ENCODE data around the gene HBG2.
"Not testable (repeated sequence)": the region's sequence is repeated elsewhere in the genome, so short reads cannot be mapped to it uniquely, and the experiment has no call there.

HBG2 gene

GRCh38 chr11:5280582-5281102, 26.1 kb upstream of the HBG2 start:
- no peak for DNase-seq

DNA sequence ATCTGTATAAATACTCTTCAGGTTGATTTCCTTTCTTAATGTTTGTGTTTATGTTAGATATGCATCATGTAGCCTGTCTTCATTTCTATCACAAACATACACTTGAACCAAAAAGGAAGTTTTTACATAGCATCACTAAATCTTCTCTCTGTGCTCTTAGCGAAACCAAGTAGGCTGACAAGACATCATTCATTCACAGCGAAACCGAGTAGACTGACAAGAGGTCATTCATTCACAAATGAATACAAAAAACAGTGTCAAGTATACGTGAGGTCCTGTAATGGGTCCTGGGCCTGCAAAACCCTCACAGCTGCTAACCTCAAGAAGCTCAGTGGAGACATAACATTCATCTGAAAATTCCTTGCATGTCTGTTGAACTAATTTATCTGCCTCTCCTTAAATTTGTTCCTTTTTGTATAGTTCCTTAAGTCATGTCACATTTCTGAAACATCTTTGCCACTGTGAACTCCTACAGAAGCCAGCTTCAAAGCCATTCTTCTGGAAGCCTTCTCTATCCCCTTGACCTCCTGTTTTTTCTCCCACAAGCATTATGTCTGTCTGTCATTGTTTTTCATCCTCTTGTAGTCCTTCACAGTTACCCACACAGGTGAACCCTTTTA, 25.0 kb upstream of the HBG2 start:
- no peak for DNase-seq

- DNase-seq = no peak
Observed at GRCh38 chr11:5277807-5278382, 23.3 kb upstream of the HBG2 start.

DNA sequence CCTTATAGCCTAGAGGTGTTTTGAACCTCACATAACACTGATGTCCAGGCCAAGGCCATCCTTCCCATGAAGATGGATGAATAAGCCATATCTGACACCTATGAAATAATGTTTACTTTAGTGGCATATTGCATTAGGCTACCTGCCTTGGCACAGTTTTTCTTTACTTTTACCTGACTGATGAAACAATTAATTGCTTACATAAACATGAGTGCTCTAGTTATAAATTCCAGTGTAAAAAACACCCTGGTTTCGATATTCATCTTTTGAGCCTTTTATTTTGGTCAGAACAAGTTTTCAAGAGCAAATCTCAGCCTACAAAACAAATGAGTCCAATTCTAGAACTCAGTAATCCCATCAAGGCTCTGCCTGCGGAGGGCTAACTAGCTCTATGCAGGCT, 22.1 kb upstream of the HBG2 start:
- DNase-seq = no peak

DNA sequence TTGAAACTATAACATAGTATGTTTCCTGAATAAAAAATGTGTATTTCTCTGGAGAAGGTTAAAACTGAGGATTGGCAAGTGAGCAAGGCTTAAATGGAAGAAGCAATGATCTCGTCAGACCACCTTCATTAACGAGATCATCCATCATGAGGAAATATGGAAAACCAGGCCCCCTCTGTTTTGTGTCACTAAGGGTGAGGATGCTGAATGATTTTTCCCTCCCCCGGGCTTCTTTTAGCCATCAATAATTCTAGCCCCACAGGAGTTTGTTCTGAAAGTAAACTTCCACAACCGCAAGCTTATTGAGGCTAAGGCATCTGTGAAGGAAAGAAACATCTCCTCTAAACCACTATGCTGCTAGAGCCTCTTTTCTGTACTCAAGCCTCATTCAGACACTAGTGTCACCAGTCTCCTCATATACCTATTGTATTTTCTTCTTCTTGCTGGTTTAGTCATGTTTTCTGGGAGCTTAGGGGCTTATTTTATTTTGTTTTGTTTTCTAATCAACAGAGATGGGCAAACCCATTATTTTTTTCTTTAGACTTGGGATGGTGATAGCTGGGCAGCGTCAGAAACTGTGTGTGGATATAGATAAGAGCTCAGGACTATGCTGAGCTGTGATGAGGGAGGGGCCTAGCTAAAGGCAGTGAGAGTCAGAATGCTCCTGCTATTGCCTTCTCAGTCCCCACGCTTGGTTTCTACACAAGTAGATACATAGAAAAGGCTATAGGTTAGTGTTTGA, 21.0 kb upstream of the HBG2 start:
- DNase-seq = no peak

DNA sequence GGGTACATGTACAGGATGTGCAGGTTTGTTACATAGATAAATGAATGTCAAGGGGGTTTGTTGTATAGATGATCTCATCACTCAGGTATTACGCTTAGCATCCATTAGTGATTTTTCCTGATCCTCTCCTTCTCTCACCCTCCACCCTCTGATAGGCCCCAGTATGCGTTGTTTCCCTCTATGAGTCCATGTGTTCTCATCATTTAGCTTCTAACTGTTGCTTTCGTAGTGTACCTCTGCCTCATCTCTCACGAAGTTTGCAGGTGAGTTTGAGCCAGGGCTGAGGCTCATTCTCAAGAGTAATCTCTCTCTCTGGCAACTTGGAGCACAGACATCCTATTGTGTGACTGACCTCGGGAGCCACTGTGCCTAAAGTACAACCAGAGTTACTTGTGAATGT, 19.8 kb upstream of the HBG2 start:
- DNase-seq = no peak

GRCh38 chr11:5272395-5273017, 17.9 kb upstream of the HBG2 start:
- DNase-seq = no peak

DNA sequence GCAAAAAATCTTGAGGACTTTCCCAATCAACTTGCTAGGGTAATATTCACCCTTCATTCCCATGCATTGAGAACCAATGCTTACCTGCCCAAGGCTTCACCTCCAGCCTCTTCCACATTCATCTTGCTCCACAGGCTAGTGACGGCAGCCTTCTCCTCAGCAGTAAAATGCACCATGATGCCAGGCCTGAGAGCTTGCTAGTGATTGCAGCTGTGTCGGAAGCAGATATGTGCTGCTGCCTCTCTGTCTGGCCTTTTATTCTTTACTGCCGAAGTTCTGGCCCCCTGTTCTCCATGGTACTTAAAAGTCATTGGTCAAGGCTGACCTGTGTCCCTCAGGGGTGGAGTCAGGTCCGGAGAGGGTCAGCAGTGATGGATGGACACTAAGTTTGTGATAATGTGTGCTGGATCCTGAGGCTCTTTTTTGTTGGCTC, 15.2 kb upstream of the HBG2 start, which contains the start of gene HBE1:
Gene HBE1, minus strand, starts transcription at position 231 of the 433 bp plus-strand sequence. Its CDS starts 55 bp downstream, at position 176.
- DNase-seq = no peak

GRCh38 chr11:5267033-5267563, 12.5 kb upstream of the HBG2 start:
- DNase-seq = no peak

- DNase-seq = no peak
Observed at GRCh38 chr11:5266609-5267008, 12.0 kb upstream of the HBG2 start.

- DNase-seq = no peak
Observed at GRCh38 chr11:5265832-5266231, 11.3 kb upstream of the HBG2 start.

DNA sequence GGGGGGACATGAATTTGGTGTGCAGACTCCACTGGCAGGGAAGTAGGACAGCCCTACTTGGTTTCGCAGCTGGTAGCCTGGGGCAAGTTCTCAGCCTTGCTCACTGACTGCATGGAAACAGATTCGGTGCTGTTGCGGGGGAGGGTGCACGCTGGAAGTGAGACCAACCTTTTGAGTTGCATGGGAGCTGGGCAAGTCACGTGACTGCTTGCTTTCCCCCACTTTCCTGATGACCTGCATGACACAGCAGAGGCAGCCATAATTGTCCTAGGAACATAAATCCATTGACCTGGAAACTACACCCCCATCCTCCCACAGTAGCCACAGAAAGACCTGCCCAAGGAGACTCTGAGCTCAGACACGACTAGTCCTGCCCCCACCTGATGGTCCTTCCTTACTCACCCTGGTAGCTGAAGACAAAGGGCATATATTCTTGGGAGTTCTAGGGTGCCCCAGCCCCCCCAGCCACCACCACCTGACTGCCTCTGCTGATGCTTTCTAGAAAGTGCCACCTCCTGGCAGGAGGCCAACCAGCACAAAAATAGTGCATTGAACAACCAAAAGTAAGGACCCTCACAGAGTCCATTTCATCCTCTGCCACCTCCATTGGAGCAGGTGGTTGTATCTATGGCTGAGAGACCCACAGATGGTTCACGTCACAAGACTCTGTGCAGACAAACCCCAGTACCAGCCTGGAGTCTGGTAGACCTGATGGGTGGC, 4.1 kb upstream of the HBG2 start:
- DNase-seq = no peak

DNA sequence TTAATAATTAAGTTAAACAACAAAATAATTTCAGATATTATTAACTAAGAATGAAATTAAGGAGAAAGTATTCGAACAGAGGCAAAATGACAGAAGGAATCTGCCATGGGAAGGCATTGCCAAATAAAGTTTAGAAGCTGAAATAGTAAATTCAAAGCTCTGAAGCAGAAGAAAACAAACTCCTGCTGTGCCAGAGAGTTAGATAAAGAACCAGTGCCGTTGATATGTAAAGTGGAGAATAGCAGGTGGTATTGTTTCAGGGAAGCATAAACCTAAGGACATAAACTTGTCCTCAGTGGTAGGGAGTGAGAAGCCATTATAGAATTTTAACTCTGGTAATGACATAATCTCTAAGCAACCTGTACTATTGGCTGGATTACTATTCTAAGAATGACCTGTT, 2.7 kb upstream of the HBG2 start:
- DNase-seq = no peak

DNA sequence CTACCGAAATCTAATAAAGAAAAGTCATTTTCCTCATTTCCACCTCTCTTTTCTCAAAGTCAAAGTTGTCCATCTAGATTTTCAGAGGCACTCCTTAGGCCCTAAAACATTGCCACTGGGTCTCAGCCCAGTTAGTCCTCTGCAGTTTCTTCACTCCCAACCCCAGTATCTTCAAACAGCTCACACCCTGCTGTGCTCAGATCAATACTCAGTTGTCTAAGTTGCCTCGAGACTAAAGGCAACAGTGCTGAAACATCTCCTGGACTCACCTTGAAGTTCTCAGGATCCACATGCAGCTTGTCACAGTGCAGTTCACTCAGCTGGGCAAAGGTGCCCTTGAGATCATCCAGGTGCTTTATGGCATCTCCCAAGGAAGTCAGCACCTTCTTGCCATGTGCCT, 558 bp downstream of the HBG2 start:
- not testable (repeated sequence) for DNase-seq

DNA sequence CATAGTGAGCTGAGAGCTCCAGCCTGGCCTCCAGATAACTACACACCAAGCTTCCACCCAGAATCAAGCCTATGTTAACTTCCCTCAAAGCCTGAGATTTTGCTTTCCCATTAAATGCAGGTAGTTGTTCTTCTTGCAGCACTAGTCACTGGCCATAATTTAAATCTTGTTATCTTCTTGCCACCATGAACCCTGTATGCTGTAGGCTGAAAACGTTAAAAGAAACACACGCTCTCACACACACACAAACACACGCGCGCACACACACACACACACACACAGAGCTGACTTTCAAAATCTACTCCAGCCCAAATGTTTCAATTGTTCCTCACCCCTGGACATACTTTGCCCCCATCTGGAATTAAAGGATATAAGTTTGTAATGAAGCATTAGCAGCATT, 1.1 kb downstream of the HBG2 start:
- not testable (repeated sequence) for DNase-seq

- DNase-seq = no peak
Observed at GRCh38 chr11:5252919-5253265, 1.7 kb downstream of the HBG2 start.

- no peak for DNase-seq
Observed at GRCh38 chr11:5252192-5252918, 2.2 kb downstream of the HBG2 start.

GRCh38 chr11:5251746-5252145, 2.8 kb downstream of the HBG2 start:
- no peak for DNase-seq

GRCh38 chr11:5250543-5251204, 3.9 kb downstream of the HBG2 start:
- no peak for DNase-seq

GRCh38 chr11:5249807-5250396, 4.7 kb downstream of the HBG2 start, which contains the start of gene HBG1:
HBG1 (minus strand) TSS chr11:5249857; CDS start chr11:5249804, 53 bp downstream.
- DNase-seq = not testable (repeated sequence)

DNA sequence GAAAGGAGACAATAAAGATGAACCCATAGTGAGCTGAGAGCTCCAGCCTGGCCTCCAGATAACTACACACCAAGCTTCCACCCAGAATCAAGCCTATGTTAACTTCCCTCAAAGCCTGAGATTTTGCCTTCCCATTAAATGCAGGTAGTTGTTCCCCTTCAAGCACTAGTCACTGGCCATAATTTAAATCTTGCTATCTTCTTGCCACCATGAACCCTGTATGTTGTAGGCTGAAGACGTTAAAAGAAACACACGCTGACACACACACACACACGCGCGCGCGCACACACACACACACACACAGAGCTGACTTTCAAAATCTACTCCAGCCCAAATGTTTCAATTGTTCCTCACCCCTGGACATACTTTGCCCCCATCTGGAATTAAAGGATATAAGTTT, 6.1 kb downstream of the HBG2 start:
- DNase-seq = not testable (repeated sequence)
